OCI-LY1 (cell line): Measurements from ENCODE around the gene TOMM20.

Experiments
- H2AFZ ChIP-seq: fragments of 200-600 bp; sonication (generic), shearing (Covaris generic); 2 replicates; pipeline ENCODE4 v1.6.0; 2014; ENCODE audit warnings: antibody characterized with exemption, mild to moderate bottlenecking, low read length
- H3F3A ChIP-seq: fragments of 200-600 bp; sonication (generic), shearing (Covaris generic); 2 replicates; pipeline ENCODE4 v1.6.0; 2014; ENCODE audit warnings: mild to moderate bottlenecking, antibody characterized with exemption, low read length, moderate library complexity; ENCODE audit not compliant: insufficient read depth
- H3K27ac ChIP-seq: fragments of 200-600 bp; sonication (generic); 2 replicates; pipeline ENCODE4 v1.5.1; 2014; ENCODE audit warnings: low read length, mixed run types, mild to moderate bottlenecking, low read depth; ENCODE audit not compliant: poor library complexity, severe bottlenecking
- H3K27me3 ChIP-seq: fragments of 200-600 bp; sonication (generic); 2 replicates; pipeline ENCODE4 v1.6.0; 2014; ENCODE audit warnings: antibody characterized with exemption, mild to moderate bottlenecking, low read length, moderate library complexity; ENCODE audit not compliant: insufficient read depth
- H3K36me3 ChIP-seq: fragments of 200-600 bp; sonication (generic); 2 replicates; pipeline ENCODE4 v1.6.1; 2014; ENCODE audit warnings: mild to moderate bottlenecking, antibody characterized with exemption, low read length, moderate library complexity, mixed read lengths; ENCODE audit not compliant: insufficient read depth
- H3K4me1 ChIP-seq: fragments of 200-600 bp; sonication (generic); 2 replicates; pipeline ENCODE4 v1.5.1; 2014; ENCODE audit warnings: mild to moderate bottlenecking, low read length, moderate library complexity; ENCODE audit not compliant: insufficient read depth, severe bottlenecking
- H3K4me2 ChIP-seq: fragments of 200-600 bp; sonication (generic), shearing (Covaris generic); 2 replicates; pipeline ENCODE4 v1.6.1; 2014; ENCODE audit warnings: low read length
- H3K4me3 ChIP-seq: fragments of 200-600 bp; sonication (generic); 2 replicates; pipeline ENCODE4 v1.5.1; 2014; ENCODE audit warnings: low read length, low read depth, mild to moderate bottlenecking, mixed read lengths; ENCODE audit not compliant: poor library complexity, severe bottlenecking
- H3K79me2 ChIP-seq: fragments of 200-600 bp; shearing (Covaris generic); 2 replicates; pipeline ENCODE4 v1.6.1; 2016; ENCODE audit warnings: mixed run types, low read length, mixed read lengths; ENCODE audit not compliant: insufficient read depth
- H3K9ac ChIP-seq: fragments of 200-600 bp; sonication (generic), shearing (Covaris generic); 2 replicates; pipeline ENCODE4 v1.6.1; 2014; ENCODE audit warnings: mild to moderate bottlenecking, low read length, mixed read lengths
- H3K9me2 ChIP-seq: fragments of 200-600 bp; sonication (generic), shearing (Covaris generic); 2 replicates; pipeline ENCODE4 v1.6.1; 2014; ENCODE audit warnings: low read depth, mild to moderate bottlenecking, low read length, mixed read lengths
- H3K9me3 ChIP-seq: fragments of 200-600 bp; shearing (Covaris generic); 2 replicates; pipeline ENCODE4 v1.6.1; 2014; ENCODE audit warnings: low read length, mixed read lengths
- H4K20me1 ChIP-seq: fragments of 200-600 bp; sonication (generic), shearing (Covaris generic); 2 replicates; pipeline ENCODE4 v1.6.0; 2016; ENCODE audit warnings: mild to moderate bottlenecking, low read length; ENCODE audit not compliant: insufficient read depth
- CTCF ChIP-seq: fragments of 200-600 bp; sonication (generic), shearing (Covaris generic); IDR thresholded peaks from 2 replicates; pipeline ENCODE4 v1.5.1; 2017; ENCODE audit warnings: mild to moderate bottlenecking, antibody characterized with exemption, low read length, moderate library complexity, mixed read lengths
- EZH2 ChIP-seq: fragments of 200-600 bp; sonication (generic), shearing (Covaris generic); IDR thresholded peaks from 2 replicates; pipeline ENCODE4 v1.8.0; 2017; ENCODE audit warnings: borderline replicate concordance, mixed run types, mild to moderate bottlenecking, antibody characterized with exemption, low read length, moderate library complexity, mixed read lengths

The TOMM20 gene

GRCh38 chr1:235075048-235075776, 53.4 kb downstream of the TOMM20 start:
- TF ChIP-seq CTCF, result no peak
- no peak for TF ChIP-seq EZH2
- Histone ChIP-seq H2AFZ (0 out of 2 replicates have a peak overlapping the region, but pooled peaks have one; percentile 4), H3K4me1 (peaks cover 51% of the 10 kb centered on the region)

GRCh38 chr1:235074523-235075047, 54.1 kb downstream of the TOMM20 start:
- H2AFZ ChIP-seq, result 0 out of 2 replicates have a peak overlapping the region, but pooled peaks have one; percentile 12
- peak overlapping the region; percentile 56 for H3K4me2 ChIP-seq

More at GRCh38 chr1:235075048-235075776, 53.4 kb downstream of the TOMM20 start:
- H3K36me3 ChIP-seq, result no peaks in the 10 kb centered on the region
- H3K27ac ChIP-seq, result peak overlapping the region; percentile 92
- no peaks in the 10 kb centered on the region for H3K9me3 ChIP-seq
- H3K9ac ChIP-seq, result peak overlapping the region; percentile 55
- peak overlapping the region; percentile 56 for H3K4me2 ChIP-seq
- H4K20me1 ChIP-seq, result no peaks in the 10 kb centered on the region
- 0 out of 2 replicates have a peak, but pooled peaks cover 3% of the 10 kb centered on the region for H3F3A ChIP-seq
- no peaks in the 10 kb centered on the region for H3K27me3 ChIP-seq
- H3K4me3 ChIP-seq, result peak overlapping the region; percentile 12
- H3K79me2 ChIP-seq, result no peaks in the 10 kb centered on the region
- no peaks in the 10 kb centered on the region for H3K9me2 ChIP-seq

GRCh38 chr1:235073968-235074522, 54.6 kb downstream of the TOMM20 start:
- Histone ChIP-seq H3K79me2 (no peaks in the 10 kb centered on the region), H3K9me3 (no peaks in the 10 kb centered on the region), H3F3A (0 out of 2 replicates have a peak, but pooled peaks cover 3% of the 10 kb centered on the region), H2AFZ (no peak overlapping the region), H3K27ac (peak overlapping the region; percentile 92), H3K36me3 (no peaks in the 10 kb centered on the region), H3K27me3 (no peaks in the 10 kb centered on the region), H3K4me1 (peaks cover 44% of the 10 kb centered on the region), H4K20me1 (no peaks in the 10 kb centered on the region), H3K4me3 (no peak overlapping the region), H3K9me2 (no peaks in the 10 kb centered on the region), H3K4me2 (peak overlapping the region; percentile 56), H3K9ac (peak overlapping the region; percentile 55; the same call in 1 of the 2 replicates)
- TF ChIP-seq CTCF (no peak), EZH2 (no peak)

More at GRCh38 chr1:235074523-235075047, 54.1 kb downstream of the TOMM20 start:
- Histone ChIP-seq H3K4me3 (peak overlapping the region; percentile 12), H3K9me2 (no peaks in the 10 kb centered on the region), H3K27me3 (no peaks in the 10 kb centered on the region), H3K36me3 (no peaks in the 10 kb centered on the region), H3K9me3 (no peaks in the 10 kb centered on the region), H3F3A (0 out of 2 replicates have a peak, but pooled peaks cover 3% of the 10 kb centered on the region), H3K79me2 (no peaks in the 10 kb centered on the region), H3K27ac (peak overlapping the region; percentile 92), H4K20me1 (no peaks in the 10 kb centered on the region), H3K9ac (peak overlapping the region; percentile 55), H3K4me1 (peaks cover 49% of the 10 kb centered on the region)
- TF ChIP-seq CTCF, result no peak
- TF ChIP-seq EZH2, result no peak
